ENCODE results near the gene ORMDL1.

Gene ORMDL1

DNA sequence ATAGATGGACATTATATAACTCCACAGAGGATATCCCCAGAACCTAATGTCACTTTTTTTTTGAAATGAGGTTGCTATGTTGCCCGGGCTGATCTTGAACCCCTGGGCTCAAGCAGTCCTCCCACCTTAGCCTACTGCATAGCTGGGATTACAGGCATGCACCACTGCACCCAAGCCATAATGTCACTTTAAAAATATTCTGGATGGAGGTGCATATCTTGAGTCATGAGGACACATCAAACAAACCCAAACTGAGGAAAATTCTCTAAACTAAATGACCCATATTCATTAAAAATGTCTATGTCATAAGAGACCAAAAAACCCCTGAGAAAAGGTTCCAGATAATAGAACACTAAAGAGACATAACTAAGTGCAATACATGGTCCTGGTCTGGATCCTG is 57.9 kb downstream of the ORMDL1 start:
- TF ChIP-seq, protein P1, sequence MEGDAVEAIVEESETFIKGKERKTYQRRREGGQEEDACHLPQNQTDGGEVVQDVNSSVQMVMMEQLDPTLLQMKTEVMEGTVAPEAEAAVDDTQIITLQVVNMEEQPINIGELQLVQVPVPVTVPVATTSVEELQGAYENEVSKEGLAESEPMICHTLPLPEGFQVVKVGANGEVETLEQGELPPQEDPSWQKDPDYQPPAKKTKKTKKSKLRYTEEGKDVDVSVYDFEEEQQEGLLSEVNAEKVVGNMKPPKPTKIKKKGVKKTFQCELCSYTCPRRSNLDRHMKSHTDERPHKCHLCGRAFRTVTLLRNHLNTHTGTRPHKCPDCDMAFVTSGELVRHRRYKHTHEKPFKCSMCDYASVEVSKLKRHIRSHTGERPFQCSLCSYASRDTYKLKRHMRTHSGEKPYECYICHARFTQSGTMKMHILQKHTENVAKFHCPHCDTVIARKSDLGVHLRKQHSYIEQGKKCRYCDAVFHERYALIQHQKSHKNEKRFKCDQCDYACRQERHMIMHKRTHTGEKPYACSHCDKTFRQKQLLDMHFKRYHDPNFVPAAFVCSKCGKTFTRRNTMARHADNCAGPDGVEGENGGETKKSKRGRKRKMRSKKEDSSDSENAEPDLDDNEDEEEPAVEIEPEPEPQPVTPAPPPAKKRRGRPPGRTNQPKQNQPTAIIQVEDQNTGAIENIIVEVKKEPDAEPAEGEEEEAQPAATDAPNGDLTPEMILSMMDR (IDR thresholded peaks at IDR 0.05; ENCODE audit: insufficient read depth, low read length, poor library complexity, severe bottlenecking): no peak
- no peak for TF ChIP-seq EZH2phosphoT487 (conservative IDR thresholded peaks at IDR 0.05; ENCODE audit: low read length)
- no peak overlapping the region for H3K27ac ChIP-seq (ENCODE audit: low read depth, low read length)

DNA sequence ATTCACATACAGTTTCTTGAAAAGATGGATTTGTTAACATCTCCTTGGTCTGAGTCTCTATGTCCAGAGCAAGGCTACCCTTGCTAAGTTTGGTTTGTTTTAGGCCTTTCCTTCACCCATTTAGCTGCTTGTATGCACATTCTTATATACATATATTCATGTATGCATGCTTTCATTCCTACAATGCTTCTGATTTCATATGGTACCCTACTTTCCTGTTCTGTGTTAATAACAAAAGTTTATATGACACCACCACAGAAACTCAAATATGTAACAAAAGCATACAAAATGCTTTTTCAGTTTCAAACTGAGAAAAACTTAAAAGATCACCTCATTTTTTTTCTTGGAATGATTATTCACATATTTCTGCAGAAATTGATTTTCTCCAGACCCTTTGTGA is 60.9 kb downstream of the ORMDL1 start:
- Histone ChIP-seq H3K79me2 (ENCODE audit: insufficient read depth, low read length) (no peaks in the 10 kb centered on the region), H3K9me3 (ENCODE audit: insufficient read depth, low read length) (no peaks in the 10 kb centered on the region), H3K36me3 (ENCODE audit: low read length) (no peaks in the 10 kb centered on the region), H3K4me2 (ENCODE audit: low read depth, low read length, poor library complexity, severe bottlenecking) (no peak overlapping the region), H4K20me1 (ENCODE audit: low read depth, low read length) (no peaks in the 10 kb centered on the region), H3K9me2 (replicated peaks; ENCODE audit: insufficient read depth, low read length) (no peaks in the 10 kb centered on the region), H3K27ac (ENCODE audit: low read depth, low read length) (no peak overlapping the region), H3F3A (ENCODE audit: insufficient read depth) (no peaks in the 10 kb centered on the region), H3K4me3 (ENCODE audit: insufficient read depth, low read length, poor library complexity, severe bottlenecking) (no peak overlapping the region), H3K27me3 (ENCODE audit: low read length) (no peaks in the 10 kb centered on the region), H2AFZ (ENCODE audit: low read depth, low read length, severe bottlenecking) (no peak overlapping the region), H3K9ac (ENCODE audit: low read length) (no peak overlapping the region)
- TF ChIP-seq, protein P1 (IDR thresholded peaks at IDR 0.05; ENCODE audit: insufficient read depth, low read length, poor library complexity, severe bottlenecking): no peak
- no peak for TF ChIP-seq EZH2phosphoT487 (conservative IDR thresholded peaks at IDR 0.05; ENCODE audit: low read length)

More for the DNA sequence above, 57.9 kb downstream of the ORMDL1 start:
- H3K9ac ChIP-seq (ENCODE audit: low read length): no peak overlapping the region
- no peaks in the 10 kb centered on the region for H3K36me3 ChIP-seq (ENCODE audit: low read length)
- no peaks in the 10 kb centered on the region for H3K9me3 ChIP-seq (ENCODE audit: insufficient read depth, low read length)
- no peak overlapping the region for H2AFZ ChIP-seq (ENCODE audit: low read depth, low read length, severe bottlenecking)
- no peak overlapping the region for H3K4me3 ChIP-seq (ENCODE audit: insufficient read depth, low read length, poor library complexity, severe bottlenecking)
- H3K9me2 ChIP-seq (replicated peaks; ENCODE audit: insufficient read depth, low read length): no peaks in the 10 kb centered on the region
- H4K20me1 ChIP-seq (ENCODE audit: low read depth, low read length): no peaks in the 10 kb centered on the region
- H3K79me2 ChIP-seq (ENCODE audit: insufficient read depth, low read length): no peaks in the 10 kb centered on the region
- H3K27me3 ChIP-seq (ENCODE audit: low read length): no peaks in the 10 kb centered on the region
- H3F3A ChIP-seq (ENCODE audit: insufficient read depth): no peaks in the 10 kb centered on the region
- no peak overlapping the region for H3K4me2 ChIP-seq (ENCODE audit: low read depth, low read length, poor library complexity, severe bottlenecking)

All from SU-DHL-6 (cell line).